CD4-positive, alpha-beta T cell treated with Interleukin-1 beta for 1 hour (primary cell): ENCODE results near the gene NLGN2.
"Not testable (repeated sequence)": the region's sequence is repeated elsewhere in the genome, so short reads cannot be mapped to it uniquely, and the experiment has no call there.

ENCODE experiments used
- DNase-seq, 2 donors: peaks; one replicate each; pipeline ENCODE4 v3.0.0-alpha.2; 2020 to 2022

The NLGN2 gene

DNA sequence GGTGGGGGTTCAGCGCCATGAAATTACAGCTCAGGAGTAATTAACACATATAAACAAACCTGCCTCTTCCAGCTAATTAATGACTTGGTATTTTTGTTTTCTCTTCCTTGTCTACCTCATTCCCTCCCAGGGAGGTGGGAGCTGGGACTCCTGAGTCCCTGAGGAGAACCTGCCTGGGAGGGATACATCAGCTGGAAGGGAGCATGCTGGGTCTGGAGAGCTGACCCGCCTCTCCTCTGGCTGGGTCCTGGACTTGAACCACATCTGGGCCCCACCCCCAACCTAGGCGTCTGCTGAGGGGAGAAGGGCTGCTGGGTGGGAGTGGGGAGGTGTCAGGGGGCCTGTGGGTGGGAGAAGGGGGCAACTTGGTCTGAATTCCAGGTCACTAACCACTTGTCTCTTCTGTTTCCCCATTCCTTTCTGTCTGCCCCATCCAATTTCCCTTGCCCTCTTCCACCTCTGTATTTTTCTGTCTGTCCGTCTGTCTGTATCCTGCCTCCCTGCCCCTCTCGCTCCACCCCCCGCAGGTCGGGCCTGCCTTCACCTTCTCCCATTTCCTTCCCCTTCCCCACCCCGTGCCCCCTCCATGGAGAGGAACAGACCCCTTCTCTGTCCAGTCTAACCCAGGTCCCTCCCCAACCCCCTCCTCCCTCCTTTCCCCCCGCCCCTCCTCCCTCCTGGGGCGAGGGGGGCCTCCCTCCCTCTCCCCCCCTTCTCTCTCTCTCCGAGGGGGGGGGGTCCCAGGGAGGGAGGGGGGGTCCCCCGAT, at the start of gene NLGN2:
Gene NLGN2 (plus strand): TSS at position 361 of the 767 bp plus-strand sequence. CDS start 411 bp downstream, outside the sequence.
- no peak for DNase-seq

DNA sequence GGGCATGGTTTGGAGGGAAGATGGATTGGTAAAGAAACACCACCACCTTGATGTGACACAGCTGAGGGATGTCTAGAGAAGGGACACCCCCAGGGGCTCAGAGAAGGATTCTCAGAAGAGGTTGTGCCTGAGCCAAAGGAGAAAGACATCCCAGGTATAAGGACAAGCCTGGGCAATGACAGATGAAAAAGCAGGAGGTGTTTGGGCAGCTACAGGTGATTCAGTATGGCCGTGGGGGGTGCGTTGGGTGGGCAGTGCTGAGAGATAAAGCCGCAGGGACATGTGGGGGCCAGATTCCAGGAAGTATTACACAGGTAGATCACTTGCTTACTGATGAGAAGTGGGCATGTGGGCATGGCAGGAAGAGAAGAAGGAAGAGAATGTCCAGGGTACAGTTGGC, 45.7 kb upstream of the NLGN2 start:
- no peak for DNase-seq

DNA sequence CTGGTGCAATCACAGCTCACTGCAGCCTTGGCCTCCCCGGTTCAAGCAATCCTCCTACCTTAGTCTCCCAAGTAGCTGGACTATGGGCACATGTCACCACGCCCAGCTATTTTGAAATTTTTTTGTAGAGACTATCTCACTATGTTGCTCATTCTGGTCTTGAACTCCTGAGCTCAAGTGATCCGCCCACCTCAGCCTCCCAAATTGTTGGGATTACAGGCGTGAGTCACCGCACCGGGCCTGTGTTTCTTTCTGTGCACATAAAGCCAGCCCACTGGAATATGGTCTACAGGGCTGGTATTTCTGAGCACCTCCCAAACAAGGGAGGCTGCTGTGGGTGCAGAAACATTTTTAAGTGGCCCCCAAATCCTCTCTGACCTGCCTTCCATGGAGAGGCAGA, 44.3 kb upstream of the NLGN2 start:
- DNase-seq, result no peak

DNA sequence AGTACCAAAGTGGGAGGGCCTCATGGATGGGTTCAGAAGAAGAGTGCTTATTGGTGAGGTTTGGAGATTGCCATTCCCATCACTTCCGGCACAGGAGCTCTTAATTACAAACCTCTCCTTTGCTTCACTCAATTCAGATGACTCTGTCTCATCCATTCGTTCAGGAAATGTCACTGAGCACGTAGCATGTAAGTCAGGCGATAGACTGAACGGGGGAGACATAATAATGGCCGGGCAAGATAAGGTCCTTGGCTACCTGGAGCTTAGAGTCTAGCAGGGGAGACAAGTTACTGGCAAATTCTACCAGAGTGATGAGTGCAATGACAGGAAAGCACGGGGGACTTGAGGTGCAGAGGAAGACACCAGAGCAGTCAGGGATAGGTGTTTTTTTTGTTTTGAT, 41.7 kb upstream of the NLGN2 start:
- not testable (repeated sequence) for DNase-seq

DNA sequence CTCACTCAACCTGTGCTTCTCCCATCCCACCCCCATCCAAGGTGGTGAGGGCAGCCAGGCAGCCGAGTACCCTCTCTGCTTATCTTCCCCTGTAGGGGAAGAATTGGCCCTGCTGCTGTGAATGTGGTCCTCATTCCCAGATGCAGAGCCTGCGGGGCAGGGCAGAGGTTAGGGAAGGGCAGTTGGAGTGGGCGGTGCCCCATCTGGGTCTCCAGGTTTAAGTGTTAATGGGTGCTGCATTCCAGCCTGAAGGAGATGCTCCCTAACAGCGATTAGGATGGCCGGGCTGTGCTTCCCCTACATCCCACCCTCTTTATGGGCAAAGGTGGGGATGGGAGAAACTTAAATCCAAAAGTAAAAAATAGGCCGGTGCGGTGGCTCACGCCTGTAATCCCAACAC, 40.6 kb upstream of the NLGN2 start:
- no peak for DNase-seq

DNA sequence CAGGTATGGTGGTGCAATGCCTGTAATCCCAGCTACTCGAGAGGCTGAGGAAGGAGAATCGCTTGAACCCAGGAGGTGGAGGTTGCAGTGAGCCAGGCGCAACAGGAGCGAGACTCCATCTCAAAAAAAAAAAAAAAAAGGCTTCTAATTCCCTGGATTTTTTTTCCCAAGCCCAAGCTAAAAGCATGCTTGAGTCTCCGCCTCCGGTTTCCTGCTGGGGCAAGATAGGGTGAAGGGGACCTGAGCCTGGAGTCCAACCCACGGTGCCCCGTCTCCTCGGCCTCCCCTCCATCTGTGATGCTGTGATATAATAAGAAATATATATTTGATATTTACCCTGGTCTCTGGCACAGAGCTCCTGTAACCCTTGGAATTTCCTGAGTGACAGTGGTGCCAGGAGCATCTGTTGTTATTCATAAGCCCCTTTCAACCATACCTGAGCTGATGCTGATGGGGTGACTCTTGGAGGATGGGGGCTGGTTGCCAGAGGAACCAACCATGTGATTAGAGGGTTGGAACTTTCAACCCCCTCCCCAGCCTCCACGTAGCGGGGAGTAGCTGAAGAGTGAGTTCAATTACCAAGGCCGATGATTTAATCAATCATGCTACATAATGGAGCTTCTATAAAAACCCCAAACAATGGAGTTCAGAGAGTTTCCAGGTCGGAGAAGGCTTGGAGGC, 39.6 kb upstream of the NLGN2 start:
- no peak for DNase-seq

DNA sequence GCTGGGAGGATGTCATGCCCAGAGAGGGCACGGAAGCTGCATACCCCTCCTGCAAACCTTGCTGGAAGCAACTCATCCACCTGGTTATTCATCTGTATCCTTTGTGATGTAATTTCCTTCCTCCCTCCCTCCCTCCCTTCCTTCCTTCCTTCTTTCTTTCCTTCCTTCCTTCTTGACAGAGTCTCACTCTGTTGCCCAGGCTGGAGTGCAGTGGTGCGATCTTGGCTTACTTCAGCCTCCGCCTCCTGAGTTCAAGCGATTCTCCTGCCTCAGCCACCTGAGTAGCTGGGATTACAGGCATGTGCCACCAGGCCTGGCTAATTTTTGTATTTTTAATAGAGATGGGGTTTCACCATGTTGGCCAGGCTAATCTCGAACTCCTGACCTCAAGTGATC, 39.0 kb upstream of the NLGN2 start:
- not testable (repeated sequence) for DNase-seq

DNA sequence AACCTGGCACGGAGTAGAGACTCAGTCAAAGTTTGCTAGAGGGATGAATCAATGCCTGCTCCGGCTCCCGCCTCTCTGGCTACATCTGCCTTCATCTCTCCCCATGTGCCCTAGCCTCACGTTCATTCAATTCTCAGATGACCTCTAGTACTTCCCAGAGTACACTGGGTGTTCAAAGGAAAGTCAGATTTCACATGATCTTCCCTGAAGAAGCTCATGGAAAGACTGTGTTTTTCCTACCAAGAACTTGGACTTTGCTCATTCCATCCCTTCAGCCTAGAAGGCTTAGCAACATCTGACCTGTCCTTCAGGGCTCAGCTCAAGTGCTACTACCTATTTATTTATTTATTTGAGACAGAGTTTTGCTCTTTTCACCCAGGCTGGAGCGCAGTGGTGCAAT, 37.8 kb upstream of the NLGN2 start:
- DNase-seq, result no peak

DNA sequence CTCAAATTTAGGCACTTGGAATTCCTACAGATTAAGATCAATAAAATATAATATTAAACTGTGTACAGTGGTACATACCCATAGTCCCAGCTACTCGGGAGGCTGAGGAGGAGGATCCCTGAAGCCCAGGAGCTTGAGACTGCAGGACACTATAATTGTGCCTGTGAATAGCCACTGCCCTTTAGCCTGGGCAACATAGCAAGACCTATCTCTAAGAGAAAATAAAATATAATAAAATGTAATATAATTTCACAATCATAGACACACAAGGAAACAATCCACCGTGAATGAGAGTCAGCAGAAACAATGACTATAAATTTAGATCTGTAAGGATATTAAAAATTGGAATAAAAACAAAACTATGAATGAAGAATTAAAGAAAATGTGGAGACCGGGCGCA, 36.8 kb upstream of the NLGN2 start:
- no peak for DNase-seq

DNA sequence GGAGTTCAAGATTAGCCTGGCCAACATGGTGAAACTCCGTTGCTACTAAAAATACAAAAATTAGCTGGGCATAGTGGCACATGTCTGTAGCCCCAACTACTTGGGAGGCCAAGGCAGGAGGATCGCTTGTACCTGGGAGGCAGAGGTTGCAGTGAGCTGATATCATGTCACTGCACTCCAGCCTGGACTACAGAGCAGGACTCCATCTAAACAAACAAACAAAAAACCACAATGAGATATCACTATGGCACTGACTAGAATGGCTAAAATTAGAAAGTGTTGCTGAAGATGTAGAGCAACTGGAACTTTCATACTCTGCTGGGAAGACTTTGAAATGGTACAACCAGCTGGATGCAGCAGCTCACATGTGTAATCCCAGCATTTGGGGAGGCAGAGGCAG, 33.3 kb upstream of the NLGN2 start:
- no peak for DNase-seq

DNA sequence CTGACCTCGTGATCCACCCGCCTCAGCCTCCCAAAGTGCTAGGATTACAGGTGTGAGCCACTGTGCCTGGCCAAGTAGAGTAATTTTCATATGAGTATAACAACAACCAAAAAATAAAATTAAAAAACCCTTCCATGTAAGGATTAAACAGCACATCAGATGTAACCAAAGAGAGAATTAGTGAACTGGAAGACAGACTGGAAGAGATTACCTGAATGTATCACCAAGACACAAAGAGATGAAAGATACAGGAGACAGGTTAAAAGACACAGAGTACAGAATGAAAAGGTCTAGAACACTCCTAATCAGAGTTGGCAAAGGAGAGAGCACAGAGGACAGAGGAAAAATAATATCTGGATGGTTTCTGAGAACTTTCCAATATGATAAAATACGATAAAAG, 28.5 kb upstream of the NLGN2 start:
- DNase-seq, result no peak

DNA sequence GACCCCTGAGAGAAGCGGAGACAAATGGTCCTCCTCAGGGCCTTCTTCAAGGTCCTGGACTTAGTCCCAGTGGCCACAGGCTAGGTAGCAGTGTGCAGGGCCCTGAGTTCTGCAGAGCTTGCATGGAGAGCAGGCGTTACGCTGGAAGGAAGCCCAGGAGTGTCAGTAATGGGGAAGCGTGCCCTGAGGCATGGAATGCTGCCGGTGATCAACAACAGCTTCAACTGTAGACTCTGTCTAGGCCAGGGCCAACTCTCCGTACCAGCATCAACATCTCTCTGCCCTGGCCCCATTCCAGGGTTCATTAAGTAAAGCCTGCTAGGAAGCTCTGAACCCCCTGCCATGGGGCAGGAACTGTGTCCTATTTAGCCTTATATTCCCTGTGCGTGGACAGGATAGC, 27.3 kb upstream of the NLGN2 start:
- no peak for DNase-seq

DNA sequence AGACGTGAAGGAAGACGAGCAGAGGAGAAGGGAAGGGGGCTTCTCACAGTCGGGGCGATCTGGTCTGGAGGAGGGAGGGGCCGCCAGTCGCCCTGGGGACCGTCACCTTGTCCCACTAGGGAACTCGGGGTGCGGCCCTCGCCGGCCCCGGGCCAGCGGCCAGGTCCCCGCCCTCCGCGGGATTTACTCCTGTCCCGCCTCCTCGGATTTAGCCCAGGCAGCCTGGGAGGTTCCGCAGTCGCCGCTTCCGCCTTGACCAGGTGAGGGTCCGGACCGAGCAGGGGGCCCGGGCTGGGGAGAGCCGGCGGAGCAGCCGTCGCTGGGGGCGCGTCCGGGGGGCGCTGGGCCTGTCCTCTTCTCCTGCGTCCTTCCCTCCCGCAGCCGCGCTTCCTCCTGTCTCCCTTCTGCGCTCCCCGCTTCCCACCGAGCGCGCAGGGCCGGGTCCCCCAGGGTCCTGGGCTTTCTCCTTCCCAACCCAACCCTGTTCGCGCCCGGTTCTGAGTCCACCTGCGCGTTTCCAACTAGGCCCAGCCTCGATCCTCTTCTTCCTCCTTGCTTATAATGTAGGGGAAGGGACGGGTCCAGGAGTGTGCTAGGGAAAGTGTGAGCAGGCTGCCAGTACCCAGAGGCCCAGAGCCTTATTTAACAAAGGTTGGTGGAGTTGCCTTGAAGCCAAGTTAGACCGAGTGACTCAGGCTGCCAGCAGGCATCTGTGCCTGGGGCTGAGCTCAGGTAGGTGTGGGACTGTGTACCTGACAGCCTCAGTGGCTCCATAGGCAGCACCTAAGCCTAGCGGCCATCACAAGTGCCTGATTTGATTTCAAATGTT, 26.6 kb upstream of the NLGN2 start, which contains the start of gene TNK1:
Gene TNK1 (plus strand): TSS at position 235 of the 829 bp plus-strand sequence. CDS start 1,838 bp downstream, outside the sequence.
- DNase-seq, result no peak

DNA sequence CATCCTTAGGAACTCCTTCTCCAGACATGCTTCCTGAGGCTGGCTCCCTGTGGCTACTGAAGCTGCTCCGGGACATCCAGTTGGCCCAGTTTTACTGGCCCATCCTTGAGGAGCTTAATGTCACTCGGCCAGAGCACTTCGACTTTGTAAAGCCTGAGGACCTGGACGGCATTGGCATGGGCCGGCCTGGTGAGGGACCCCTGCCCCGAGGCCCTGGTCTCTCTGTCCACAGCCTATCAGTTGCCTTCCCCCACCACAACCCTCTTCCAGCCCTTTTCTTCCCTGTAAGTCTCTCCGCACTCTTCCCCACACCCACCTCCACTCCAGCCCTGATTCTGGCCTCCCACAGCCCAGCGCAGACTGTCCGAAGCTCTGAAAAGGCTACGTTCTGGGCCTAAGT, 24.7 kb upstream of the NLGN2 start:
- no peak for DNase-seq

DNA sequence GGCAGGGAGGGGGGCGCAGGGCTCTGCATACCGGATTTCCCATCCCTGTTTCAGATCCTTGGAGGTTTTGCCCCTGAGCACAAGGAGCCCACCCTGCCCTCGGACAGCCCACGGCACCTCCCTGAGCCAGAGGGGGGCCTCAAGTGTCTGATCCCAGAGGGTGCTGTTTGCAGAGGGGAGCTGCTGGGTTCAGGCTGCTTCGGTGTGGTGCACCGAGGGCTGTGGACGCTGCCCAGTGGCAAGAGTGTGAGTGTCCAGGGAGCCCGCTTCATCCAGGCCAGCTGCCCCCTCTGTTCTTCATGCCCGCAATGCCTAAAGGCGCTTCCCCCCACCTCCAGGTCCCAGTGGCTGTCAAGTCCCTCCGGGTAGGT, 24.3 kb upstream of the NLGN2 start:
- DNase-seq, result no peak

DNA sequence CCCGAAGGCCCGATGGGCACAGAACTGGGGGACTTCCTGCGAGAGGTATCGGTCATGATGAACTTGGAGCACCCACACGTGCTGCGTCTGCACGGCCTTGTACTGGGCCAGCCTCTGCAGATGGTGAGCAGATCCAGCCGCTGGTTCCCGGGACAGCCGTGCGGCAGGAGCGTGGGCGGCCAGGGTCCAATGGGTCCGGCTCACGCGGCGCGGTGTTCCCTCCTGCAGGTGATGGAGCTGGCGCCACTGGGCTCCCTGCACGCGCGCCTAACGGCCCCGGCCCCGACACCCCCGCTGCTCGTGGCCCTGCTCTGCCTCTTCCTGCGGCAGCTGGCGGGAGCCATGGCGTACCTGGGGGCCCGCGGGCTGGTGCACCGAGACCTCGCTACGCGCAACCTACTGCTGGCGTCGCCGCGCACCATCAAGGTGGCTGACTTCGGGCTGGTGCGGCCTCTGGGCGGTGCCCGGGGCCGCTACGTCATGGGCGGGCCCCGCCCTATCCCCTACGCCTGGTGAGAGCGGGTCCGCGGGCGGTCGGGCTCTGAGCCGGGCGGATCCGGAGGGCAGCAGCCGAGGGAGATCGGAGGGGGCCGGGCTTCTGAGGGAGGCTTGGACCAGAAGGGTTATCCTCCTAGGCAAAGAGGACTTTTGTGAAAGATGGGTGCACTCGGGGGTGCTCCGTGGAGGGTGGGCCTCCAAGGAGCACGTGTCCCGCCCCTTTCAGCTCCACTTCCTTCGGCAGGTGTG, 23.7 kb upstream of the NLGN2 start:
- peak; percentile 82 to 85 for DNase-seq

DNA sequence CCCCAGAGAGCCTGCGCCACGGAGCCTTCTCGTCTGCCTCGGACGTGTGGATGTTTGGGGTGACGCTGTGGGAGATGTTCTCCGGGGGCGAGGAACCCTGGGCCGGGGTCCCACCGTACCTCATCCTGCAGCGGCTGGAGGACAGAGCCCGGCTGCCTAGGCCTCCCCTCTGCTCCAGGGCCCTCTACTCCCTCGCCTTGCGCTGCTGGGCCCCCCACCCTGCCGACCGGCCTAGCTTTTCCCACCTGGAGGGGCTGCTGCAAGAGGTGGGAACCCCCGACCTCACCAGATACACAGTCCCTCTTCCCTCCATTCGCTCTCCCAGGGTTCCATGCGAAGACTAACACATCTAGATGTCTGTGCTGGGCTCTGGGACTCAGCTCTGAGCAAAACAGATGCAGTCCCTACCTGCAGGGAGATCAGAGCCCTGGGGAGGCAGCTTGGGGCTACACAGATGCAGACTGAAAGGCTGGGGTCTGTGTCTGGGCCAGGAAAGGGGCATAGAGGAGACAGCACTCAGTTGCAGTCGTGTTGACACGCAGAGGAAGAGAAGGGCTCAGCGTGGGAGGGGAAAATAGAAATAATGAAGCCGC, 23.1 kb upstream of the NLGN2 start:
- DNase-seq, result no peak

DNA sequence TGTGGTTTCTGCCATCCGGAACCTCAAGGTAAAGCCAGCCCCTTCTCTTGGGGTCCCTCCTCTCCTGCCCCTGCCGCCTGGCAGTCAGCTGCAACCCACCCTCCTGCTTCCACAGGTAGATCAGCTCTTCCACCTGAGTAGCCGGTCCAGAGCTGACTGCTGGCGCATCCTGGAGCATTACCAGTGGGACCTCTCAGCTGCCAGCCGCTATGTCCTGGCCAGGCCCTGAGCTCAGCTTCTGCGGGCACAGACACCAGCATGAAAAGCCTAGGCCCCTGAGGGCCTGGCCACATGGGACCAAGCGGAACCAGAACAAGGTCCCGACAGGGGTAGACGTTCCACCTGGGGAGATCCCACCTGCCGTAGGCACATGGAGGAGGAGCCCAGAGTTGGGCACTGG, 18.8 kb upstream of the NLGN2 start:
- DNase-seq, result no peak

DNA sequence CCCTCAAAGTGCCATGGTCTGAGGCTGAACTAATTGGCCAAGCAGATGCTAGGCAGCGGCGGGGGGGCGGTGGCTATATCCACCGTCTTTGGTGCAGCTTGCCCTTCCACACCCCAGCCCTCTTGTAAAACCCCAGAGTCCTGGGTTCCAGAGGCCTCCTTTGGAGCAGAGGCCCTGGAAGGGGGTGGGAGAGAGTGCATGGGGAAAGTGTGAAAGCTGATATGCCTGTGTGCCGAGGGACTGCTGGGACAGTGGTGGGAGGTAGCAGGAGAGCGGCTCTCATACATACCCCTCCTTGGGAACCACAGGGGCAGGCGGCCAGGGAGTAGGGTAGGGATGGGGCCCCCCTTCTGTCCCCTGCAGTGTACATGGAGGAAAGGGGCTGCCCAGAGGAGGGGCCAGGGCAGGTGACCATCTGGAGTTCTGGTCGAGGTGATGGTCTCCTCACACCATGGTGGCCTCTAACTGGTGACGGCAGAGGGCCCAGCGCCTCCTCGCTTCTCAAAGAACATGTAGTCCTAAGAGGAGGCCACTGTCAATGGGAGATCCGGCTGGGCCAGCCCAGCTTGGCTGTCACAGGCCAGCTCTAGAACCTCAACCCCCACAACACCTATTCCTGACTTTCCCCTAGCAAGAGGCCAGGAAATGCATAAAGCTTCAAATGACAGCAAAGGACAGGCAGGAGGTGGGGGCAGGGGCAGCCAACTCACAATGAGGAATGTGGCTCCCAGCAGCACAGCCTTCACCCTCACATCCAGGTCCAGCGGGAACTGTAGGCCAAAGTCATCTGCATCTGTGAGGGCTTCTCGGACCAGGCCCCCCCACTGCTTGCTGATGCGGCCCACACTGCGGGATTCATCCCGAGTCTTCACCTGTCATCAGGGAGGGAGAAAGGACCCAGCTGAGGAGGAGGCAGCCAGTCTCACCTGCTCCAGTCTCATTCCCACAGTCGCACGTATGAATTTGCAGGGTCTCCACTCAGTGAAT, 17.4 kb upstream of the NLGN2 start:
- DNase-seq, result no peak

DNA sequence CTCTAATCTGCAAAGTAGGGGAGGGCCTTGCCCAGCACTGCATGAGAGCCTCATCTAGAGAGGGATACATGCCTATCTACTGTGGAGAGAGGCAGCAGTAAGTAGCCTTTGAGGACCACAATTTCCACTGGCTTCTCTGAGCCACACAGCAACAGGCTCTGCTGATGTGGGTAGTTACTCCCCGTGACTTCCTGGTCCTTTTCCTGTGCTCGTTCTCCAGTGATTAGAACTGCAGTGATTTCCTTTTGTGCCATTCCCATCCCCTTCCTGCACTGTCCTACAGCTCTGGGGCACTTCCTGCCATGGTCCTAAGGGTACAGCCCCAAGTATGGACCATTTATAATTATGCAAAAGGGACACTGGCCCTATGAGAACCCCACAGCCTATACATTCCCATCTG, 16.3 kb upstream of the NLGN2 start:
- DNase-seq, result no peak
